Measurements from ENCODE around the gene INPP4A.

The INPP4A gene

DNA sequence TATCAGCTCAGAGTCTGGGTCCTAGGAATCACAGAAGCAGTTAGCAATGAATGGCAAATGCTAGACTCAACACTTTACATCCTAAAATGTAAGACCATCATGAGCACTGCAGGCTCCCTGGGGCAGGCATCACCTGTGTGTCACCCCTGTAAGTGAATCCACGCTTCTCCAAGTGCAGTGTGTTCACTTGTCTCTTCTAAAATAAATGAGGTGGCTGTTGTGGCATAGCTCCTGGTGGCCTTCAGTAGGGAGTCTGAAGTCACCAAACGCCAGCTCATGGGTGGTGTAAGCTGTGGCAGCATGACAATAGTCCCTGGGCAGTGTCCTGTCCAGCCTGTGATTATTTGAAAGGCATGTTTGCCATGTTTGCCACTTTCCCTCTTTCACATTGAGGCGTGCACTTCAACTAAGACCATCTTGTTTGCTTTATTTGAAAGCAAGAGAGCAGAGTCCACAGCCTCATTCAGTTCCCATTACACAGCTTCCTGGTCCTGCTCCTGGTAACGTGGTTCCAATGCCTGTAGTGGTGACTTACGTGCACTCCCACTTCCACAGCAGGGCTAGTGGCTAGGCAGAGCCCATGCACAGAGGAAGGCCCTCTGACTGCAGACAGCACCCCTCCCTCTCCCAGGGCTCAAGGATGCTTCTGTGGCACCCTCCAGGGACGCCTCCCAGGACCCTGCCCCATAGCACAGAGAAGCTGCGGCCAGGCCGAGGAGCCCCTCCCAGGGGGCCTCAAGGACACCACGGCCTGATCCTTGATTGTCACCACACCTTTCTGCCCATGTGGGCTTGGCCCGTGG, 139.4 kb downstream of the INPP4A start:
- DNase-seq (ENCODE audit: low read depth, low spot score): no peak
- POLR2A ChIA-PET: no interaction called here
- TF ChIP-seq, protein P1, sequence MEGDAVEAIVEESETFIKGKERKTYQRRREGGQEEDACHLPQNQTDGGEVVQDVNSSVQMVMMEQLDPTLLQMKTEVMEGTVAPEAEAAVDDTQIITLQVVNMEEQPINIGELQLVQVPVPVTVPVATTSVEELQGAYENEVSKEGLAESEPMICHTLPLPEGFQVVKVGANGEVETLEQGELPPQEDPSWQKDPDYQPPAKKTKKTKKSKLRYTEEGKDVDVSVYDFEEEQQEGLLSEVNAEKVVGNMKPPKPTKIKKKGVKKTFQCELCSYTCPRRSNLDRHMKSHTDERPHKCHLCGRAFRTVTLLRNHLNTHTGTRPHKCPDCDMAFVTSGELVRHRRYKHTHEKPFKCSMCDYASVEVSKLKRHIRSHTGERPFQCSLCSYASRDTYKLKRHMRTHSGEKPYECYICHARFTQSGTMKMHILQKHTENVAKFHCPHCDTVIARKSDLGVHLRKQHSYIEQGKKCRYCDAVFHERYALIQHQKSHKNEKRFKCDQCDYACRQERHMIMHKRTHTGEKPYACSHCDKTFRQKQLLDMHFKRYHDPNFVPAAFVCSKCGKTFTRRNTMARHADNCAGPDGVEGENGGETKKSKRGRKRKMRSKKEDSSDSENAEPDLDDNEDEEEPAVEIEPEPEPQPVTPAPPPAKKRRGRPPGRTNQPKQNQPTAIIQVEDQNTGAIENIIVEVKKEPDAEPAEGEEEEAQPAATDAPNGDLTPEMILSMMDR (IDR thresholded peaks at IDR 0.05; ENCODE audit: insufficient read depth, low read length, missing control alignments): no peak
- CTCF ChIA-PET: interaction anchor here (1.2 to 1.3 kb wide), 3 partner anchors 14 to 96 kb away, joined by 3 to 4 read pairs (median 3); no protein-coding TSS in a partner anchor
- H3K4me3 ChIP-seq (ENCODE audit: low read depth, low read length): no peak overlapping the region

DNA sequence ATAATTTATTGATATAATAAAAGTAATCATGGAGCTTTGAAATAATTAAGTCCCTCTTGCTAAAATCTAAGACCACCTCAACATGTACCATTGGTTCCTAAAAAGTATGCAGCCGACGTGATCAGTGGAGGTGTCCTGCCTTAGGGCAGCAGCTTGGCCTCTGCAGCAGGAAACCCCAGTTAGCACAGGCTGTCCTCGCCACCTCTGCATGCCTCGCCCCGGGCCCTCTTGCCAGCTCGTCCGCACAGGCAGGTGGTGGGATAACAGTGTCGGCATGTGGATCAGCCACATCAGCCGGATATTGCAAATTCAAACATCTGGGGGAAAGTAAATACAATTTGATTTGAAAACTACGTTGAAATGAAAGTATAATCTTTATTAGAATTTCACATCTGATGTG, 140.7 kb downstream of the INPP4A start:
- CTCF ChIA-PET: interaction anchor here (1.1 kb wide), 1 partner anchor 14 kb away, joined by 3 read pairs; no protein-coding TSS in a partner anchor
- no peak overlapping the region for H3K4me3 ChIP-seq (ENCODE audit: low read depth, low read length)
- POLR2A ChIA-PET: no interaction called here
- TF ChIP-seq, protein P1 (IDR thresholded peaks at IDR 0.05; ENCODE audit: insufficient read depth, low read length, missing control alignments): no peak
- DNase-seq (ENCODE audit: low read depth, low spot score): no peak

DNA sequence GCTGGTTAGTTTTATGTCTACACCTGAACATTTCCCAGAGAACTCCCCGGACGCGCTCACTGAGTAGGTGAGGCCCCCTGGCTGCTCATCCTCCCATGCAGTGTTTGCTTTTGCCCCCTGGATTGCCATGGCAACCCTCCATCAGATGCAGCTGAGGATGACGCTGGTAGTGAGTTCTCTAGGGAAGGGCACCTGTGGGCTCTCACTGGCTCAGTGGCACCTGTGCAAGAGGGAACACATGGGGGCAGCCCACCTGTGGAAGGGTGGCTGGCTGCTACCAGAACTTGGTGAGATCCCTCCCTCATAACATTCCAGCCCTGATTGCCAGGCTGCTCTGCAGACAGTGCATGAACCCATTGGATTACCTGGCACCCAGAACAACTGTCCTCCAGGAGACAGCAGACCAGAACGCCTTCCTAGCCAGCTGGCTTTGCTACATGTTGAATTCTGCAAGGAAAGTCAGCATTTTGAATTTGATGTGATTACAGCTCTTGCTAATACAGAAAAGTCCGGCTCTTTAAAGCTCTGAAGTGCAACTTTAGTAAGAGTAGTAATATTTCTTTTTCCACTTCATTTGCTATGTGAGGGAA, 142.0 kb downstream of the INPP4A start:
- DNase-seq (ENCODE audit: low read depth, low spot score): no peak
- no peak overlapping the region for H3K4me3 ChIP-seq (ENCODE audit: low read depth, low read length)
- TF ChIP-seq, protein P1 (IDR thresholded peaks at IDR 0.05; ENCODE audit: insufficient read depth, low read length, missing control alignments): no peak
- CTCF ChIA-PET: no interaction called here
- POLR2A ChIA-PET: interaction anchor here (0.6 kb wide), 1 partner anchor 21 kb away, joined by 3 read pairs; no protein-coding TSS in a partner anchor

DNA sequence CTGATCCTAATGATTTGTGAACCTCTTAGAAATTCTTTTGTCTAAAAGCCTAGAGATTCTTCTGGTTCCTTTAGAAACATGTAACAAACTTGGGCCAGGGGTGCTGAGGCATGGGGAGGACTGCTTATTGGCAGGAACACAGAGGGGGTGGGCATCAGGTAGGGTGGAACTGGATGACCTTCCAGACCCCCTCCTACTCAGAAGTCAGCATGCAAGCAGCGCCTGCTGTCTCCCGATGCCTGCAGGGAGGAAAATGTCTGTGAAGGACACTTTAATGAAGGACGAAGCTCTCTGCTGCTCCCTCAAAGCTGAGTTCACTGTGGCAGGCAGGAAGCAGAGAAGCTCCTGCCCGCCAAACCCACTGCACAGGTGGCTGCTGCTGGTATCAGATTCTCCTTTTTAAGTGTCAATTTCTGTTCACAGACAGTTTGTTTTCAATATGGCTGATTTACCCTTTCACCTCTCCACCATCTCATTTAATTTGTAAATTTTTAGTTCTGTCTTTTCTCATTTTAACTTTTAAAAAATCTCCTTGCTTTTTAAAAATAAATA, 144.3 kb downstream of the INPP4A start:
- CTCF ChIA-PET: no interaction called here
- TF ChIP-seq, protein P1 (IDR thresholded peaks at IDR 0.05; ENCODE audit: insufficient read depth, low read length, missing control alignments): no peak
- no peak for DNase-seq (ENCODE audit: low read depth, low spot score)
- no peak overlapping the region for H3K4me3 ChIP-seq (ENCODE audit: low read depth, low read length)
- POLR2A ChIA-PET: no interaction called here

DNA sequence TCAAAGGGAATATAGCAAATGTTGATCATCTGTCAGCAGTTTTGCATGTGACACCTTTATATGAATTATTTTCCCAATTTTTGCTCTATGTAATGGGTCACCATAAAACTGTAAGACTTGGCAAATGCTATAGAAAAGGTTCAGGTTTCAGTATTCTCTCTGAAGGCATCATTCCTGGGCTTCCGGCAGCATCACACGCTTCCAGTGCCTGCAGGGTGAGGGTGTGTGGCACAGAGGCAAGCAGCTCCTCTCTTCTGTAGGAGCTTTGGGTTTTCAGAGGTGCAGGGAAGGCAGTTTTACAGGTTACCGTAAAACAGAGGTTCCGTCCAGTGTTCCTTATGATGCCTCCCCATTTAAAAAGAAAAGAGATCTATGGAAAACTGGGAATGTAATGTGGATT, 144.8 kb downstream of the INPP4A start:
- CTCF ChIA-PET: interaction anchor here (1.5 kb wide), 1 partner anchor 13 kb away, joined by 3 read pairs; no protein-coding TSS in a partner anchor

More for the DNA sequence above, 144.8 kb downstream of the INPP4A start:
- no peak for DNase-seq (ENCODE audit: low read depth, low spot score)
- TF ChIP-seq, protein P1 (IDR thresholded peaks at IDR 0.05; ENCODE audit: insufficient read depth, low read length, missing control alignments): no peak
- POLR2A ChIA-PET: interaction anchor here (0.5 kb wide), 1 partner anchor 27 kb away, joined by 3 read pairs; no protein-coding TSS in a partner anchor
- no peak overlapping the region for H3K4me3 ChIP-seq (ENCODE audit: low read depth, low read length)
